ENCODE results near the gene FXYD7. TPM values are rescaled to one million over a fixed set of nuclear protein-coding genes. Genes with fewer than 3 reads are reported as not detected.

FXYD7 gene
- total and polyA plus RNA-seq, 9 of the 15 experiments (the other 6 are each of a cell fraction or from before 2014, with no cell fraction given), result 0.10 to 0.80 (median 0.31) TPM; not detected in 3

DNA sequence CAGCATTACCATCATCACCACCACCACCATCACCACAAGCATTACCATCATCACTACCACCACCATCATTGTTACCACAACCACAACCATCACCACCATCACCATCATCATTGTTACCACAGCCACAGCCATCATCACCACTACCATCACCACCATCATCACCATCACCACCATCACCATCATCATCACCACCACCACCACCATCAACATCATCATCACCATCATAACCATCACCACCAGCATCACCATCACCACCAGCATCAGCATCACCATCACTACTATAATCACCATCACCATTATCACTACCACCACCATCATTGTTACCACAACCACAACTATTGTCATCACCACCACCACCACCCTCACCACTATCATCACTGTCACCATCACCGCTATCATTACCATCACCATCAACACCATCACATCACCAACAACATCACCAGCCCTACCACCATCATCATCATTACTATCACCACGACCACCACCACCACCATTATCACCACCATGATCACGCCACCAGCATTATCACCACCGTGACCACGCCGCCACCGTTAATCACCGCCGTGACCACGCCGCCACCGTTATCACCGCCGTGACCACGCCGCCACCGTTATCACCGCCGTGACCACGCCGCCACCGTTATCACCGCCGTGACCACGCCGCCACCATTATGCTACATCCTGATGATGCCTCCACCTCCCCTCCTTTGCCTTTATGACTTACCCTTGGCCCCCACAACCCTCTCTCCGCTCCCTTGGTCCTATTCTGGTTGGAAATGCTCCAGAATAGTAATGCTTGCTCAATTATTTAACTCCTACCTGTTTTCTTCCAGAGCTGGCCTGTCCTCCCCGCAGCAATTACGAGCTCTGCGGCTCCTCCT lies 37.4 kb upstream of the FXYD7 start:
- peaks cover 7% of the 10 kb centered on the region for H3K9me3 ChIP-seq (replicated peaks; ENCODE audit: control insufficient read depth, insufficient read depth, low read depth, low read length)
- in situ Hi-C loops (cut with MboI) (no loop called here), intact Hi-C loops (cut with micrococcal nuclease) (no loop called here)
- CTCF ChIA-PET (ENCODE audit: low intra/inter-chr PET ratio), result no interaction called here
- DNase-seq (ENCODE audit: extremely low read depth in 1 of 4, low spot score in 3 of 4), result peak in 3 of 4 experiments; percentile 36 to 48 (median 39)
- no peaks in the 10 kb centered on the region for H3K27me3 ChIP-seq (ENCODE audit: control insufficient read depth in 2 of 2, insufficient read depth in 2 of 2, low read length in 2 of 2)
- peak overlapping the region; percentile 73 for H2AFZ ChIP-seq (ENCODE audit: low read depth, low read length)
- no peaks in the 10 kb centered on the region for H3K79me2 ChIP-seq (ENCODE audit: control insufficient read depth, insufficient read depth, low read length)
- peak overlapping the region; percentile 39; the same call in 2 of the 3 replicates for H3K27ac ChIP-seq (ENCODE audit: extremely low read depth, low read depth, low read length)
- H3K9ac ChIP-seq (ENCODE audit: insufficient read depth in 1 of 2, low read depth in 2 of 2, low read length in 2 of 2), result peak overlapping the region; percentile 3 to 81; a peak in 3 of 4 replicates
- 6% methylated on average over 30 of the region's 30 CpGs for WGBS (ENCODE audit: insufficient coverage, low coverage, missing lambda C conversion rate)
- FAIRE-seq, result peak; percentile 74
- no peaks in the 10 kb centered on the region for H3K36me3 ChIP-seq (ENCODE audit: control insufficient read depth, insufficient read depth, low read length)
- no peaks in the 10 kb centered on the region for H3K9me1 ChIP-seq (ENCODE audit: control insufficient read depth, insufficient read depth, low read length)
- no peaks in the 10 kb centered on the region for H4K20me1 ChIP-seq (replicated peaks; ENCODE audit: control insufficient read depth, insufficient read depth, low read length)
- H3K4me3 ChIP-seq, result no peak overlapping the region
- peak; percentile 50 for ATAC-seq
- POLR2A ChIA-PET, result interaction anchor here (0.8 to 1.0 kb wide), 2 partner anchors 7 to 301 kb away, joined by 3 to 4 read pairs; no protein-coding TSS in a partner anchor
- no TSS peak for BruUV-seq (replicated peaks)
- H3K4me1 ChIP-seq (replicated peaks in 1 of 2; ENCODE audit: control insufficient read depth in 2 of 2, insufficient read depth in 2 of 2, low read length in 2 of 2), result peaks cover 19 to 29% of the 10 kb centered on the region in 2 experiments
- H3K4me2 ChIP-seq (ENCODE audit: insufficient read depth, low read length), result peak overlapping the region; percentile 45
- TF ChIP-seq KLF6 (CRISPR knock-in tag; IDR thresholded peaks at IDR 0.05; ENCODE audit: borderline replicate concordance) (no peak), ZNF668 (CRISPR knock-in tag; IDR thresholded peaks at IDR 0.05) (no peak), ZNF324 (CRISPR knock-in tag; IDR thresholded peaks at IDR 0.05) (no peak), E2F6 (IDR thresholded peaks at IDR 0.05; ENCODE audit: borderline replicate concordance in 1 of 2, extremely low read depth in 1 of 2, insufficient read depth in 1 of 2, insufficient read length in 1 of 2, low read depth in 1 of 2, low read length in 1 of 2, poor library complexity in 1 of 2, severe bottlenecking in 1 of 2) (peak in 1 of 2 experiments; percentile 27), ETV5 (CRISPR knock-in tag; IDR thresholded peaks at IDR 0.05; ENCODE audit: low read depth) (no peak), ESRRA (IDR thresholded peaks at IDR 0.05; ENCODE audit: borderline replicate concordance, low read depth) (no peak), ZBTB1 (CRISPR knock-in tag; IDR thresholded peaks at IDR 0.05; ENCODE audit: borderline replicate concordance, low read depth) (peak; percentile 99), SMARCC2 (IDR thresholded peaks at IDR 0.05; ENCODE audit: low read depth) (no peak)
- TF ChIP-seq, protein P1, sequence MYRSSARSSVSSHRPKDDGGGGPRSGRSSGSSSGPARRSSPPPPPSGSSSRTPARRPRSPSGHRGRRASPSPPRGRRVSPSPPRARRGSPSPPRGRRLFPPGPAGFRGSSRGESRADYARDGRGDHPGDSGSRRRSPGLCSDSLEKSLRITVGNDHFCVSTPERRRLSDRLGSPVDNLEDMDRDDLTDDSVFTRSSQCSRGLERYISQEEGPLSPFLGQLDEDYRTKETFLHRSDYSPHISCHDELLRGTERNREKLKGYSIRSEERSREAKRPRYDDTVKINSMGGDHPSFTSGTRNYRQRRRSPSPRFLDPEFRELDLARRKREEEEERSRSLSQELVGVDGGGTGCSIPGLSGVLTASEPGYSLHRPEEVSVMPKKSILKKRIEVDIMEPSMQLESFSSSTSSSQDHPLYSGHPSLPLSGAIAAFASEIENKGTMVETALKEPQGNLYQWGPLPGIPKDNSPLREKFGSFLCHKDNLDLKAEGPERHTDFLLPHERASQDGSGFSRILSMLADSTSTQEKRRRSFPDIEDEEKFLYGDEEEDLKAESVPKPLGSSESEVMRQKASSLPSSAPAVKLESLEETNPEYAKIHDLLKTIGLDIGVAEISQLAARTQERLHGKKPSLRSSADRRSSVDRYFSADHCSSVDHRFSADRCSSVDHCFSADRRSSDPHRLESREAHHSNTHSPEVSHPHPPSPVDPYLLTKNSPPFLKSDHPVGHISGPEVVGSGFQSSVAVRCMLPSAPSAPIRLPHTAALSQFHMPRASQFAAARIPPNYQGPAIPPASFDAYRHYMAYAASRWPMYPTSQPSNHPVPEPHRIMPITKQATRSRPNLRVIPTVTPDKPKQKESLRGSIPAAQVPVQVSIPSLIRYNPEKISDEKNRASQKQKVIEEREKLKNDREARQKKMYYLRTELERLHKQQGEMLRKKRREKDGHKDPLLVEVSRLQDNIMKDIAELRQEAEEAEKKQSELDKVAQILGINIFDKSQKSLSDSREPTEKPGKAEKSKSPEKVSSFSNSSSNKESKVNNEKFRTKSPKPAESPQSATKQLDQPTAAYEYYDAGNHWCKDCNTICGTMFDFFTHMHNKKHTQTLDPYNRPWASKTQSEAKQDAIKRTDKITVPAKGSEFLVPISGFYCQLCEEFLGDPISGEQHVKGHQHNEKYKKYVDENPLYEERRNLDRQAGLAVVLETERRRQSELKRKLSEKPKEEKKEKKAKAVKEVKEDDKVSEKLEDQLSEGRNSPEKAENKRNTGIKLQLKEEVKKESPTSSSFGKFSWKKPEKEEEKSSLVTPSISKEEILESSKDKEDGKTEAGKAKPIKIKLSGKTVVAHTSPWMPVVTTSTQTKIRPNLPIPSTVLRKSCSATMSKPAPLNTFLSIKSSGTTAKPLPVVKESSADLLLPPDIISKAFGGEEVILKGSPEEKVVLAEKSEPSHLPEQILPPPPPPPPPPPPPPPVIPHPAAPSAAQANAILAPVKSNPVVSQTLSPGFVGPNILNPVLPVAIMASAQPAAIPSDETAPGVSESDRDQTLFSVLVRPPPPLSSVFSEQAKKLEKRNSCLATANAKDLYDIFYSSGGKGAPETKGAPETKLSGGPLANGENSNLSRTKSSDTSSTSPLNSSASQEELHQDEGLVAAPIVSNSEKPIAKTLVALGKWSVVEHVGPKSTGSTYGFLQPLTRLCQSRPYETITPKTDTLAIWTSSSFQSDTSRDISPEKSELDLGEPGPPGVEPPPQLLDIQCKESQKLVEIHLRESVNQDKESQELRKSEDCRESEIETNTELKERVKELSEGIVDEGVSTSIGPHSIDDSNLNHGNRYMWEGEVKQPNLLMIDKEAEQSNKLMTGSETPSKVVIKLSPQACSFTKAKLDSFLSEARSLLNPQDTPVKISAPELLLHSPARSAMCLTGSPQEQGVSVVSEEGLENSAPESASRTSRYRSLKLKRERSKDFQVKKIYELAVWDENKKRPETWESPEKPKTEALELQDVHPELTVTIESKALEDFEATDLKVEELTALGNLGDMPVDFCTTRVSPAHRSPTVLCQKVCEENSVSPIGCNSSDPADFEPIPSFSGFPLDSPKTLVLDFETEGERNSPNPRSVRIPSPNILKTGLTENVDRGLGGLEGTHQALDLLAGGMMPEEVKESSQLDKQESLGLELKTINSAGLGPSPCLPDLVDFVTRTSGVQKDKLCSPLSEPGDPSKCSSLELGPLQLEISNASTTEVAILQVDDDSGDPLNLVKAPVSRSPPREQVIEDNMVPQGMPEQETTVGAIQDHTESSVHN (IDR thresholded peaks at IDR 0.05; ENCODE audit: borderline replicate concordance in 1 of 2, low read depth in 1 of 2), result no peak
